Stimulated activated CD8-positive, alpha-beta memory T cell treated with anti-CD3 and anti-CD28 coated beads, Interleukin-2, amount 100 ng/mL, for 48 hours (primary cell): ENCODE data around the gene FYCO1.
A peak's percentile ranks its signal among the peaks of the same experiment; 100 is the strongest.
"Not testable (repeated sequence)": the region's sequence is repeated elsewhere in the genome, so short reads cannot be mapped to it uniquely, and the experiment has no call there.

Experiments
- DNase-seq, 2 donors: peaks; one replicate each; pipeline ENCODE4 v3.0.0-alpha.2; 2020; ENCODE audit warnings: low read depth in 2 of 2

Gene FYCO1

GRCh38 chr3:45995236-45996192 is at the start of gene FYCO1:
FYCO1 (minus strand) TSS chr3:45995824; CDS start chr3:45984910, 10,914 bp downstream.
- peak; percentile 84 to 88 for DNase-seq

GRCh38 chr3:46038916-46039315 is 43.3 kb upstream of the FYCO1 start:
- no peak for DNase-seq

GRCh38 chr3:46038071-46038470 is 42.4 kb upstream of the FYCO1 start:
- not testable (repeated sequence) for DNase-seq

GRCh38 chr3:46036191-46036590 is 40.6 kb upstream of the FYCO1 start:
- no peak for DNase-seq

- DNase-seq: no peak
These were observed 36.1 kb upstream of the FYCO1 start for GRCh38 chr3:46031747-46032146.

DNA sequence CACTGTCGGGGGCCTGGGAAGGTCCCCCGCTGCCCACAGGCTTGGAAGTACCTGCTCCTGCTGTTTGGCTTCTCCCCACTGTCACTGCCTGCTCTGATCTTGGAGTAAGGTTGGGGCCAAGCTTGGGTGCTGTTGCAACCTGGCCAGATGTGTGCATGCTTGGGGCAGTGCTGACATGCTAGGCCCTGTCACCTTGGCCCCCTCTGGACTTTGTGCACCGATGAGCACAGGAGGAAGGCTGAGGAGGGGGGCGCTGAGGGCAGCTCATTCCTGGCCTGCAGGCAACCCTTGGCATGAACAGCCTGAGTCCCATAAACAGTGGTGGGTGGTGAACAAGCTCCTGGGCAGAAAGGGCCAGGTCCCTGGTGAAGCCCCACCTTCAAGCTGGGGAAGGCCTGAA is 35.6 kb upstream of the FYCO1 start:
- DNase-seq: no peak

DNA sequence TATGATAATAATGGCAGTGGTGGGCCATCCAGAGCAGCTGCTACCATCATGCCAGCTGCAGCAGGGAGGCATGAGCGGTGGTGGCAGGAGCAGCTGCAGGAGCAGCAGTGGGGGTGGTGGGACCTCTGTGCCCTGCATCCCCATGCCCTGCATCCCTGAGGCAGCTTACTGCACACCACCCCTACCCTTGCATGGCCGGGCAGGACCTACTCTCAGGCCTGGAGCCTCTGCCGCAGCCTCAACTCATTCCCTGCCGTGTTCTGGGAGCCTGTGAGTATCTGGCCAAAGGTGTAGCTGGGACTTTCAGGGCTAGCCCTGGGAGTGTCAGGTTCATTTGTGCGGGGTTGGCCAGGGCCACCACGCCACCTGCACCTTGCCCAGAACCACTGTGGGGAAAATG is 35.0 kb upstream of the FYCO1 start:
- DNase-seq: no peak

DNA sequence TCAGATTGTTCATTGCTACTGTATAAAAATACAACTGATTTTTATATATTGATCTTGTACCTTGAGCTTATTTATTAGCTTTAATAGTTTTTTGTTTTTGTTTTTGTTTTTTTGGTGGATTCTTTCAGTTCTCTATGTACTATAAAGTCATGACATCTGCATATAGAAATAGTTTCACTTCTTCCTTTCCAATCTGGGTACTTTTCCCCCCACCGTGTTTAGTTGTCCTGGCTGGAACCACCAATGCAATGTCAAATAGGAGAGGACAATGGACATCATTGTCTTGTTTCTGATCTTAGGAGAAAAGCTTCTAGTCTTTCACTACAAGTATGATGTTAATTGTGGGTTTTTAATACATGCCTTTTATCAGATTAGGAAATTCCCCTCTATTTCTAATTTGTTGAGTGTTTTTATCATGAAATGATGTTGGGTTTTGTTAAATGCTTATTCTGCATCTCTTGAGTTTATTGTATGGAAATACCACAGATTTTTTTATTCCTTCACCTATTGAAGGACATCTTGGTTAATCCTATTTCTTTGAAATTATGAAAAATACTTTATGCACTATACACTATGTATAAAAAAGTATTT is 34.4 kb upstream of the FYCO1 start:
- no peak for DNase-seq

GRCh38 chr3:46027736-46028397 is 32.2 kb upstream of the FYCO1 start:
- no peak for DNase-seq

GRCh38 chr3:46027021-46027705 is 31.5 kb upstream of the FYCO1 start, which contains the start of gene XCR1:
XCR1 (minus strand) TSS chr3:46027483; CDS start chr3:46021947, 5,536 bp downstream.
- no peak for DNase-seq

- no peak for DNase-seq
These were observed 29.5 kb upstream of the FYCO1 start for GRCh38 chr3:46025139-46025538.

DNA sequence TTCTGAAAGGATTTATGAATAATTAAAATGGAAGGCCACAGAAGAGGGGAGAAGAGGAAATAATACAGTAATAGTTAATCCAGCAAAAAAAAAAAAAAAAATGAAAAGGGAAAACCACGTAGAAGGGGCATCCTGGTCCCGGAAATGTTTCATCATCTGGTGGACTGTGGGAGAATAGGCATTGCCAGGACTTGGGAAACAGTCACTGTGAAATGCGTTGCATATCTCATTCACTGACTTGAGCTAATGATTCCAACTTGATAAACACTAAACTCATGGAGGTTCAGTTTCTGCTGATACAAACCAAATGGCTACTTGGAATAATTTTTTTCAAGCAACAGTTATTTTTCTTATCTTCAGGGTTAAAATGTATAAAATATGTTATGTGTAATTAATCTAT is 28.5 kb upstream of the FYCO1 start:
- DNase-seq: no peak

- DNase-seq: no peak
These were observed 27.5 kb upstream of the FYCO1 start for GRCh38 chr3:46022909-46023785.

DNA sequence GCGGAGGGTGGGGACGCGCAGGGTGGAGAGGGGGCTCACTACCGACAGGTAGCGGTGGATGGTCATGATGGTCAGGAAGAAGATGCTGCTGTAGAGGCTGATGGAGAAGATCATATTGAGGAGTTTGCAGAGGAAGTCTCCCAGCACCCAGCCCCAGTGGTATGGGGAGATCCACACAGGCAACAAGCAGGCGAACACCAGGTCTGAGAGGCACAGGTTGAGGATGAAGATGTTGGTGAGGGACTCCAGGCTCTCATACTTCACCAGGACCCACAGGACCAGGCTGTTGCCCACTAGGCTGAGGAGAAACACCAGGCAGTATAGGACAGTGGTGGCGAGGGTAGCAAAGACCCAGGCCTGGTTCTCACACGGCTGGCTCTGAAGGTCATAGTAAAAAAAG is 25.9 kb upstream of the FYCO1 start:
- DNase-seq: no peak

DNA sequence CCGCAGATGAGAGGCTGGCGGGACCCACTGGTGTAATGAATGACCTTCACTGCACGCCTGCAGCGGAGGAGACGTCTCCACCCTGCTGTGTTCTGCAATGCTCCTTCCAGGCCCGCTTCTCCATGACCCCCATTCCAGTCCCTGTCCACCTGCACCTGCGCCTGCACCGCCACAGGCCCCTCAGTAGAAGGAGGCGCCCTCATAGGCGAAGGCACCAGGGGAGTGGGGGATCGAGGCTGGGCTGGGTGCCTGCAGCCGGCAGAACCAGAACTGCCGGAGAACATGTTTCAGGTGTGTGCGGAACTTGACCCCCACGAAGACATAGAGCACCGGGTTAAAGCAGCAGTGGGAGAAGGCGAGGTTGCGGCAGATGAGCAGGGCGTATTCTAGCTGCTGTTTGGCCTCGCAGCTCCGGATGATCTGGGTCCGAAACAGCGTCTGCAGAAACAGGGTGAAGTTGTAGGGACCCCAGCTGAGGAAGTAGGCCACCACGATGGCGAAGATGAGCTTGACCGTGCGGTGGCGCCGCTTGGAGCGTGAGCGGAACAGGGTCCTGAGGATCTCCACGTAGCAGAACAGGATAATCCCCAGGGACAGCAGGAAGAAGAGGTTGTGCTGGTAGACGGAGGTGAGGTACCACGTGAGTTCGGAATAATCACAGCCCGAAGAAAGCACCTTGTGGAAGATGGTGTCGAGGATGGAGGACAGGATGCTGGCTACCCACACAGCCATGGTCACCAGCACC is 25.3 kb upstream of the FYCO1 start:
- no peak for DNase-seq

DNA sequence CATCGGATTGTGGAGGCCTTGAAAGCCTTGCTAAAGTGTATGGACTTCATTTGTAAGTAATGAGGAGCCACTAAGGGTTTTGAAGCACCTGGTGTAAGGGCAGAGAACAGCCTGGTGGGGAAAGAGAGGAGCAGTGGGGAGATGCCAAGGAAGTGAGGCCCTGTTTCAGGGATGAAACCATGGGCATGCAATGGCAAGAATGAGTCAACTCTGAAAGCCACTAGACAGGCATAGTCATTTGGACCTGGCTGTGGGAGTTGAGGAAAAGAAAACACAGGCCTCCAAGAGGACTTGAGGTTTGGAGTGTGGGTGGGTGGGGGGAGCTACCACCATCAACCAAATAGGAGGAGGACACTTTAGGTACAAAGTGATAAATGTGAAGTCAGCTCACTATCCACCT is 24.1 kb upstream of the FYCO1 start:
- peak; percentile 7 to 42 for DNase-seq

- no peak for DNase-seq
These were observed 22.1 kb upstream of the FYCO1 start for GRCh38 chr3:46017720-46018119.

DNA sequence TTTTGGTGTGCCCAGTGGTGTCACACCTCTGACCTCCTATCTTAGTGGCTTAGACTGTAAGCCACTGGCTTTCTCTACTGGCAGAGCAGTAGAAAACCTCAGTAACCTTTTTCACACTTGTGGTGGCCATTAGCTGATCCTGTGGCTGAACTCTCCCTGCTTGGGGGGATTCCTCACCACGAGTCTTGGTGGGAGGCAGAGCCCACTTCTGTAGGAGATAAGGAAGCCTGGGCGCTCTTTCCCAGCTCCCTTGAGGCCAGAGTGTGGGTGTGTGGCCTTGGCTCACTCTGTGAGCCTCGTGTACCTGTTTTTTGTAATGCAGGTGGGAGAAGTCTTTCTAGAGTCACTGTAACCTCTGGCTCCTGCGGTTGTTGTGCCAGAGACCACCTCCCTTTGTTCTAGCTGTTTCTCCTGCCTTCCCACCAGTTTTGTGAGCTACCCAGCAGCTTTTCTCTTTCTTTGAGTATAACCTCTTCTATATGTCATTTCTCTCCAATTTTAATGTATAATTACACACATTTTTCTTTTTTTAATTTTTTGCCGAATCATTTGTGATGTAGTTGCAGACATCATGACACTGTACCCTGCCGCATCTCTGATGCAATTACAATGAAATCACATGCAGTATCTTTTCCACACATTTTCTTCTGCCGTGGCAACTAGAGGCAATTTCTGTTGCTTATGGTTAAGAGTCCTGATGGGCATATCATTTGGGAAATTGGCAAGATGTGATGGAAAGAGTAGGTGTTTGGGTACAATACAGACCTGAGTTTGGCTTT is 17.9 kb upstream of the FYCO1 start:
- no peak for DNase-seq

DNA sequence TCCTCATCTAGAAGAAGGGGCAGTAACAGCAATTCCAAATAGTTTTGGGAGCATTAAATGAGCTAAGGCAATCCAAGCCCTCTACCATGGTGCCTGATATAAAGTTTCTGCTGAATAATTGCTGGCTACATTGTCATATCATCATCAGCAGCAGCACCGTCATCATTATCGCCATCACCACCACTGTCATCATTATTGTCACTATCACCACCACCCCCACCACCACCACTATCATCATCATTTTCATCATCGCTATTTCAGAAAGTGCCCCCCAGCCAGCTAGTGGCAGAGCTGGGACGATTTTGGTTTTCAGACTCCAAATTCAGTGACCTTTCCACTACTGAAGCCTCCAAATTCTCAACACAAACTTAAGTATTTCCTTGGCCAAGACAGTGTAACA is 16.6 kb upstream of the FYCO1 start:
- DNase-seq: no peak
